Kidney (tissue), 14 donors: ENCODE data around the gene ZNF12. TPM values are rescaled to one million over a fixed set of nuclear protein-coding genes. Genes with fewer than 3 reads are reported as not detected.
"Not testable (repeated sequence)": the region's sequence is repeated elsewhere in the genome, so short reads cannot be mapped to it uniquely, and the experiment has no call there.

Experiments used
- DNase-seq, 5 donors: peaks; one replicate each; pipeline ENCODE4 v3.0.0-alpha.2; 2013 to 2020
- FAIRE-seq: peaks from 2 replicates; lab custom pipeline; 2012; peaks lifted over from hg19 to GRCh38; lab: Jason Lieb, UNC
- H3K27ac ChIP-seq, 2 donors: one replicate each; pipeline ENCODE4 v1.7.0; 2013; ENCODE audit warnings: low read depth in 2 of 2, low read length in 2 of 2, inconsistent platforms in 1 of 2
- H3K27me3 ChIP-seq: one replicate; pipeline ENCODE4 v1.7.1; 2013; ENCODE audit warnings: low read length, inconsistent platforms; ENCODE audit not compliant: control insufficient read depth, insufficient read depth
- H3K36me3 ChIP-seq, 3 donors: one replicate each; pipeline versions ENCODE4 v1.7.0 to v1.7.1; 2013; ENCODE audit warnings: low read length in 3 of 3, control low read depth in 1 of 3, inconsistent platforms in 1 of 3; ENCODE audit not compliant: insufficient read depth in 3 of 3, control insufficient read depth in 2 of 3
- H3K4me1 ChIP-seq, 3 donors: one replicate each; pipeline versions ENCODE4 v1.7.0 to v1.7.1; 2013; ENCODE audit warnings: low read length in 3 of 3, inconsistent platforms in 1 of 3, low read depth in 1 of 3; ENCODE audit not compliant: control insufficient read depth in 2 of 3, insufficient read depth in 2 of 3
- H3K4me3 ChIP-seq, 3 donors: one replicate each; pipeline versions ENCODE4 v1.7.0 to v1.8.1; 2013; ENCODE audit warnings: low read length in 3 of 3, control low read depth in 1 of 3, inconsistent platforms in 1 of 3
- H3K9ac ChIP-seq, 3 donors: one replicate each; pipeline versions ENCODE4 v1.7.0 to v1.7.1; 2013; ENCODE audit warnings: low read length in 3 of 3, control low read depth in 1 of 3, inconsistent platforms in 1 of 3
- H3K9me3 ChIP-seq, 3 donors: one replicate each; pipeline versions ENCODE4 v1.7.0 to v1.7.1; 2013; ENCODE audit warnings: low read length in 3 of 3, control low read depth in 1 of 3, inconsistent platforms in 1 of 3; ENCODE audit not compliant: control insufficient read depth in 2 of 3, insufficient read depth in 1 of 3
- CTCF ChIP-seq: IDR thresholded peaks from 3 replicates; pipeline ENCODE4 v1.5.1; 2012; ENCODE audit warnings: mild to moderate bottlenecking, moderate library complexity, borderline replicate concordance; ENCODE audit not compliant: insufficient read depth; ENCODE audit errors: extremely low read depth
- intact Hi-C: fragments of 100-400 bp; cut with DNase I; formaldehyde crosslinking; loops from one replicate; pipeline ENCODE4 v1.11.1; 2022
- polyA plus RNA-seq: library from polyadenylated mRNA; stranded (reverse); fragments of 350-450 nt; fragmentation: Illumina TruSeq; extraction: RNeasy Lipid Tissue Mini Kit (QIAGEN cat#74804); gene quantifications from one replicate; pipeline ENCODE4 v1.2.3, GENCODE V29; 2014; ENCODE audit warnings: low read depth, low replicate concordance; ENCODE audit not compliant: insufficient read depth
- total RNA-seq: library from RNA; stranded (reverse); fragmentation: NEBNext Ultra II Directional; extraction: Animal tissue kit (Norgen Biotek cat#: 25700); gene quantifications from one replicate; pipeline ENCODE4 v1.2.1, GENCODE V29; 2021
- donor health status: control.
- donor health status: control.
- donor health status: control.
- donor health status: control.
- donor health status: control.
- donor health status: DM: yes; HTN: yes; CAD: no.
- donor health status: Normal renal cell carcinoma (clear cell type).

The ZNF12 gene
- total and polyA plus RNA-seq, 2 donors from 2014 or later, result 9.9 to 31.3 TPM

- Histone ChIP-seq H3K9me3 (no peaks in the 10 kb centered on the region), H3K36me3 (no peaks in the 10 kb centered on the region), H3K9ac (no peak overlapping the region), H3K27ac (no peak overlapping the region), H3K4me1 (no peaks in the 10 kb centered on the region), H3K27me3 (no peaks in the 10 kb centered on the region), H3K4me3 (no peak overlapping the region)
- no peak for TF ChIP-seq CTCF
- intact Hi-C loops, result no loop called here
- DNase-seq (no peak), FAIRE-seq (no peak)
Observed at GRCh38 chr7:6725003-6725402, 18.3 kb upstream of the ZNF12 start.

GRCh38 chr7:6724351-6724750, 17.6 kb upstream of the ZNF12 start:
- DNase-seq, H3K36me3 ChIP-seq, H3K27me3 ChIP-seq, H3K9me3 ChIP-seq, H3K27ac ChIP-seq, H3K9ac ChIP-seq, intact Hi-C loops, H3K4me1 ChIP-seq, H3K4me3 ChIP-seq, FAIRE-seq: not testable (repeated sequence)

GRCh38 chr7:6718124-6718523, 11.4 kb upstream of the ZNF12 start:
- DNase-seq (no peak), FAIRE-seq (no peak)
- Histone ChIP-seq H3K36me3 (no peaks in the 10 kb centered on the region), H3K4me1 (no peaks in the 10 kb centered on the region), H3K27ac (no peak overlapping the region), H3K4me3 (no peak overlapping the region), H3K27me3 (no peaks in the 10 kb centered on the region), H3K9me3 (no peaks in the 10 kb centered on the region), H3K9ac (no peak overlapping the region)
- intact Hi-C loops, result no loop called here
- TF ChIP-seq CTCF, result no peak

- H3K4me3 ChIP-seq, H3K27ac ChIP-seq, H3K9me3 ChIP-seq, intact Hi-C loops, H3K27me3 ChIP-seq, H3K4me1 ChIP-seq, FAIRE-seq, H3K9ac ChIP-seq, DNase-seq, H3K36me3 ChIP-seq: not testable (repeated sequence)
Observed at GRCh38 chr7:6715898-6716297, 9.2 kb upstream of the ZNF12 start.

GRCh38 chr7:6714360-6714759, 7.6 kb upstream of the ZNF12 start:
- FAIRE-seq, result no peak
- Histone ChIP-seq H3K9me3 (no peaks in the 10 kb centered on the region), H3K27ac (no peak overlapping the region), H3K4me3 (no peak overlapping the region), H3K36me3 (no peaks in the 10 kb centered on the region), H3K4me1 (no peaks in the 10 kb centered on the region), H3K9ac (no peak overlapping the region), H3K27me3 (no peaks in the 10 kb centered on the region)
- intact Hi-C loops, result no loop called here
- no peak for DNase-seq
- no peak for TF ChIP-seq CTCF
